ENCODE results near the gene FARS2.

DNA sequence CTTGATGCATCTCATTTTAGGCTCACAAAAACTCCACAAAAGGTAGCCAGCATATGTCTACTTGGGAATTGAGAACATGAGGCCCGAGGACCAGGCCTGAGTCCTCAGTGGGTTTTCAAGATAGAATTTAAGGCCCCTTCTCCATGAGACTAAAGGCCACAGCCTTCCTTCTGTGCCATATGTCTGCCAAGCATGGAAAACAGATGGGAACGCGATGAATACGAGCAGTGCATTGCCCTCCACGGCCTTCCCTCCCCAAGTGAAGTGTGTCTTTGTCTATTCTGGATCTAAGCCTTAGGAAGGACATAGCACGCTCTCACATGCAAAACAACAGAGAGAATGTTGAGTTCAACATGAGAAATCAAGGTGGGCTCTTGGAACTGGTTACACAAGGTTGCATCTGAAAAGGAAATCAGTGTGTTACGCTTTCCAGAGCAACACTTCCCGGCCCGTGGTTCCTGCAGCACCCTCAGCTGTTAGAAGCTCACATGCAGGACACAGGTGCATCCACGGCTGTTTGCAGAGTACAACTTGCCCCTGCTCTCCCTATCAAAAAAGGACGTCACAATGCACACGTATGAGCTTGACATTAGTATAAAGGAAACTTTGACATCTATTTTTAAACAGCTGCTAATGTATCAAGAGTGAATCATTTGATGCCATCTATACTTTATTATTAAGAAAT lies 515.5 kb downstream of the FARS2 start:
- TF ChIP-seq, protein P1, sequence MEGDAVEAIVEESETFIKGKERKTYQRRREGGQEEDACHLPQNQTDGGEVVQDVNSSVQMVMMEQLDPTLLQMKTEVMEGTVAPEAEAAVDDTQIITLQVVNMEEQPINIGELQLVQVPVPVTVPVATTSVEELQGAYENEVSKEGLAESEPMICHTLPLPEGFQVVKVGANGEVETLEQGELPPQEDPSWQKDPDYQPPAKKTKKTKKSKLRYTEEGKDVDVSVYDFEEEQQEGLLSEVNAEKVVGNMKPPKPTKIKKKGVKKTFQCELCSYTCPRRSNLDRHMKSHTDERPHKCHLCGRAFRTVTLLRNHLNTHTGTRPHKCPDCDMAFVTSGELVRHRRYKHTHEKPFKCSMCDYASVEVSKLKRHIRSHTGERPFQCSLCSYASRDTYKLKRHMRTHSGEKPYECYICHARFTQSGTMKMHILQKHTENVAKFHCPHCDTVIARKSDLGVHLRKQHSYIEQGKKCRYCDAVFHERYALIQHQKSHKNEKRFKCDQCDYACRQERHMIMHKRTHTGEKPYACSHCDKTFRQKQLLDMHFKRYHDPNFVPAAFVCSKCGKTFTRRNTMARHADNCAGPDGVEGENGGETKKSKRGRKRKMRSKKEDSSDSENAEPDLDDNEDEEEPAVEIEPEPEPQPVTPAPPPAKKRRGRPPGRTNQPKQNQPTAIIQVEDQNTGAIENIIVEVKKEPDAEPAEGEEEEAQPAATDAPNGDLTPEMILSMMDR (IDR thresholded peaks at IDR 0.05): no peak
- TF ChIP-seq POLR2A (IDR thresholded peaks at IDR 0.05): no peak
